DOHH2 (cell line): ENCODE results near the gene SPECC1L.

Experiments
- H3F3A ChIP-seq: fragments of 200-600 bp; sonication (generic), shearing (Covaris generic); 2 replicates; pipeline ENCODE4 v1.6.0; 2016; ENCODE audit warnings: antibody characterized with exemption, mild to moderate bottlenecking; ENCODE audit not compliant: control insufficient read depth, insufficient read depth
- H3K27ac ChIP-seq: fragments of 200-600 bp; sonication (generic); 2 replicates; pipeline ENCODE4 v1.5.1; 2014; ENCODE audit warnings: low read depth, mild to moderate bottlenecking, low read length, moderate library complexity
- H3K27me3 ChIP-seq: fragments of 200-600 bp; sonication (generic); 2 replicates; pipeline ENCODE4 v1.6.1; 2014; ENCODE audit warnings: mild to moderate bottlenecking, low read length, mixed read lengths; ENCODE audit not compliant: control insufficient read depth
- H3K36me3 ChIP-seq: fragments of 200-600 bp; sonication (generic); 2 replicates; pipeline ENCODE4 v1.6.1; 2014; ENCODE audit warnings: mild to moderate bottlenecking, low read length, moderate library complexity, mixed read lengths; ENCODE audit not compliant: control insufficient read depth
- H3K4me1 ChIP-seq: fragments of 200-600 bp; sonication (generic); 2 replicates; pipeline ENCODE4 v1.6.1; 2014; ENCODE audit warnings: mild to moderate bottlenecking, low read length, mixed read lengths; ENCODE audit not compliant: control insufficient read depth
- H3K4me2 ChIP-seq: fragments of 200-600 bp; sonication (generic); 2 replicates; pipeline ENCODE4 v1.6.0; 2014; ENCODE audit warnings: mild to moderate bottlenecking, low read length, moderate library complexity
- H3K4me3 ChIP-seq: fragments of 200-600 bp; sonication (generic); 2 replicates; pipeline ENCODE4 v1.5.1; 2014; ENCODE audit warnings: mild to moderate bottlenecking, low read length, mixed read lengths
- H3K79me2 ChIP-seq: fragments of 200-600 bp; sonication (generic); 2 replicates; pipeline ENCODE4 v1.6.1; 2014; ENCODE audit warnings: mild to moderate bottlenecking, low read length, mixed read lengths; ENCODE audit not compliant: control insufficient read depth
- H3K9me2 ChIP-seq: fragments of 200-600 bp; sonication (generic); replicated peaks from 2 replicates; pipeline ENCODE4 v1.6.1; 2014; ENCODE audit warnings: mild to moderate bottlenecking, low read length, mixed read lengths; ENCODE audit not compliant: control insufficient read depth
- H3K9me3 ChIP-seq: fragments of 200-600 bp; sonication (generic); 2 replicates; pipeline ENCODE4 v1.6.1; 2014; ENCODE audit warnings: antibody characterized with exemption, low read length, mixed read lengths; ENCODE audit not compliant: control insufficient read depth, insufficient read depth
- H4K20me1 ChIP-seq: fragments of 200-600 bp; sonication (generic); 2 replicates; pipeline ENCODE4 v1.6.0; 2014; ENCODE audit warnings: low read depth, mild to moderate bottlenecking, antibody characterized with exemption, low read length, moderate library complexity; ENCODE audit not compliant: control insufficient read depth, insufficient read depth
- EZH2phosphoT487 ChIP-seq: fragments of 200-600 bp; sonication (generic); IDR thresholded peaks from 2 replicates; pipeline ENCODE4 v1.6.1; 2017; ENCODE audit warnings: borderline replicate concordance, mild to moderate bottlenecking, antibody characterized with exemption, low read length, moderate library complexity, mixed read lengths
- TF ChIP-seq, protein P1 (sequence below): fragments of 200-600 bp; sonication (generic); IDR thresholded peaks from one replicate; pipeline ENCODE4 v1.5.1; 2014; ENCODE audit warnings: antibody characterized with exemption, mild to moderate bottlenecking, low read depth, low read length; ENCODE audit not compliant: poor library complexity, severe bottlenecking

Gene SPECC1L

DNA sequence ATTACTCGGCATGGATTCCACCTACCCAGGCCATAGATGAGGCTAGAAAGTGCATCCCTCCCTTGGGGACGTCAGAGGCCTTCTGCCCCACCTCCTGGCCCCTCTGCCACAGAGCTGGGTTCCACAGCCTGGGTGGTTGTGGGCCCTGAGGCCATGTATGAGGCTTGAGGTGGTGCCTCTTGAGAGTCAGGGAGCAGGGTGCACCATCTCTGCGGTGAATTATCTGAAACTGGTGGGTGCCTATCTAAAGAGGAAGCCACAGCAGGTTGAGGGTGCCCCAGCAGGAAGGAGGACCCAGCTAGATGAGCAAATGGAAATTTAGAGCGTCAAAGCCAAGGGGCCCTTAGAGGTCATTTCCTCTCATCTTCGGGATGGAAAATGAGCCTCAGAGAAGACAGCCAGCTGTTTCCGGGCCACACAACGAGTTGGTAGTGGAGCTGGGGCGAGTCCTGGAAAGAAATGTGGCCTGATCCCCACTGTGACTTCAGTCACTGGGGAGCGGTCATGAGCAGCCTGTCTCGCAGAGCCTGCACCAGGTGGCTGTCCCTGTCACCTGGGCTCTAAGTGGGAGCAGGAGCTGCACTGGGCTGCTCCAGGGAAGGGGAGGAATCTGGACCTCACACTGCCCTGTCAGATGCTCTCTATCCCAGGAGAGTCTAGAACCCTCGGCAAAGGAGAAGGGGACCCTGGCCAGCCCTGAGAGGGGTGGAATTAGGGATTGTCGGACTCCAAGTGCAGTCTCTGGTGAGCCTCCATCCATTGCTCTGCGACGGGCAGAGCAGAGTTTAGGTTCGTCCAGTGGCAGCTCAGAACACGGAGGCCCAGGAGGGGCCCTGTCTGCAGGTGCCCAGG lies 164.1 kb downstream of the SPECC1L start:
- Histone ChIP-seq H3K4me1 (peaks cover 91% of the 10 kb centered on the region), H4K20me1 (peaks cover 4% of the 10 kb centered on the region), H3F3A (peaks cover 42% of the 10 kb centered on the region), H3K9me2 (no peaks in the 10 kb centered on the region), H3K27me3 (no peaks in the 10 kb centered on the region), H3K79me2 (peaks cover 80% of the 10 kb centered on the region), H3K9me3 (no peaks in the 10 kb centered on the region), H3K4me2 (peak overlapping the region; percentile 96), H3K27ac (peak overlapping the region; percentile 98), H3K36me3 (peaks cover 64% of the 10 kb centered on the region), H3K4me3 (peak overlapping the region; percentile 70)
- no peak for TF ChIP-seq EZH2phosphoT487
- TF ChIP-seq, protein P1, sequence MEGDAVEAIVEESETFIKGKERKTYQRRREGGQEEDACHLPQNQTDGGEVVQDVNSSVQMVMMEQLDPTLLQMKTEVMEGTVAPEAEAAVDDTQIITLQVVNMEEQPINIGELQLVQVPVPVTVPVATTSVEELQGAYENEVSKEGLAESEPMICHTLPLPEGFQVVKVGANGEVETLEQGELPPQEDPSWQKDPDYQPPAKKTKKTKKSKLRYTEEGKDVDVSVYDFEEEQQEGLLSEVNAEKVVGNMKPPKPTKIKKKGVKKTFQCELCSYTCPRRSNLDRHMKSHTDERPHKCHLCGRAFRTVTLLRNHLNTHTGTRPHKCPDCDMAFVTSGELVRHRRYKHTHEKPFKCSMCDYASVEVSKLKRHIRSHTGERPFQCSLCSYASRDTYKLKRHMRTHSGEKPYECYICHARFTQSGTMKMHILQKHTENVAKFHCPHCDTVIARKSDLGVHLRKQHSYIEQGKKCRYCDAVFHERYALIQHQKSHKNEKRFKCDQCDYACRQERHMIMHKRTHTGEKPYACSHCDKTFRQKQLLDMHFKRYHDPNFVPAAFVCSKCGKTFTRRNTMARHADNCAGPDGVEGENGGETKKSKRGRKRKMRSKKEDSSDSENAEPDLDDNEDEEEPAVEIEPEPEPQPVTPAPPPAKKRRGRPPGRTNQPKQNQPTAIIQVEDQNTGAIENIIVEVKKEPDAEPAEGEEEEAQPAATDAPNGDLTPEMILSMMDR = no peak

DNA sequence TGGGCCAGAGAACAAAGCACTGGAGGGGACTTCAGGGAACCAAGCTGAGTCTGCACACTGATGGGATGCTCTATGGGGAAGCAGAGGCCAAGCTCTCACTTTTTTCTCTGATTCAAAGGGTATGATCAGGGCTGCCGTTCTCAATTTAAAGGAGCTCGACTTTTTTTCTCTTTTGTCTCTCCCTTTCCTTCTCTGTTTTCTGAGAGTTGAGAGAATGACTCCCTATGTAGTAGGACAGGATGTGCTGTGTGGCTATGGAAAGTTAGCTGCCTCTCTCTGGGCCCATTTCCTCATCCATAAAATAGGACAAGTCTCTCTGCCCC lies 164.7 kb downstream of the SPECC1L start:
- TF ChIP-seq, protein P1 = no peak
- no peak for TF ChIP-seq EZH2phosphoT487
- Histone ChIP-seq H3K9me3 (no peaks in the 10 kb centered on the region), H3K4me3 (peak overlapping the region; percentile 70), H3K4me2 (peak overlapping the region; percentile 96), H3K9me2 (no peaks in the 10 kb centered on the region), H3K36me3 (peaks cover 65% of the 10 kb centered on the region), H3F3A (peaks cover 42% of the 10 kb centered on the region), H3K4me1 (peaks cover 85% of the 10 kb centered on the region), H4K20me1 (peaks cover 4% of the 10 kb centered on the region), H3K27me3 (no peaks in the 10 kb centered on the region), H3K27ac (peak overlapping the region; percentile 98), H3K79me2 (peaks cover 79% of the 10 kb centered on the region)

- H3K4me1 ChIP-seq = peaks cover 79% of the 10 kb centered on the region
- no peaks in the 10 kb centered on the region for H3K27me3 ChIP-seq
- no peaks in the 10 kb centered on the region for H3K9me3 ChIP-seq
- H3K27ac ChIP-seq = peak overlapping the region; percentile 98
- TF ChIP-seq, protein P1 = no peak
- no peak for TF ChIP-seq EZH2phosphoT487
- H3F3A ChIP-seq = peaks cover 42% of the 10 kb centered on the region
- H4K20me1 ChIP-seq = peaks cover 4% of the 10 kb centered on the region
- peaks cover 75% of the 10 kb centered on the region for H3K79me2 ChIP-seq
- H3K4me2 ChIP-seq = peak overlapping the region; percentile 96
- H3K36me3 ChIP-seq = peaks cover 72% of the 10 kb centered on the region
- peak overlapping the region; percentile 70 for H3K4me3 ChIP-seq
- no peaks in the 10 kb centered on the region for H3K9me2 ChIP-seq
Measured at GRCh38 chr22:24435861-24436371, 165.3 kb downstream of the SPECC1L start.
